HG03460 (cell line): ENCODE results near the gene GATAD2A.
A peak's percentile ranks its signal among the peaks of the same experiment; 100 is the strongest.
"Not testable (repeated sequence)": the region's sequence is repeated elsewhere in the genome, so short reads cannot be mapped to it uniquely, and the experiment has no call there.

ENCODE experiments used
- ATAC-seq: cut with Tn5 transposase; IDR thresholded peaks from one replicate; pipeline ENCODE4 v1.9.1; 2021; ENCODE audit not compliant: unreplicated experiment

The GATAD2A gene, protein sequence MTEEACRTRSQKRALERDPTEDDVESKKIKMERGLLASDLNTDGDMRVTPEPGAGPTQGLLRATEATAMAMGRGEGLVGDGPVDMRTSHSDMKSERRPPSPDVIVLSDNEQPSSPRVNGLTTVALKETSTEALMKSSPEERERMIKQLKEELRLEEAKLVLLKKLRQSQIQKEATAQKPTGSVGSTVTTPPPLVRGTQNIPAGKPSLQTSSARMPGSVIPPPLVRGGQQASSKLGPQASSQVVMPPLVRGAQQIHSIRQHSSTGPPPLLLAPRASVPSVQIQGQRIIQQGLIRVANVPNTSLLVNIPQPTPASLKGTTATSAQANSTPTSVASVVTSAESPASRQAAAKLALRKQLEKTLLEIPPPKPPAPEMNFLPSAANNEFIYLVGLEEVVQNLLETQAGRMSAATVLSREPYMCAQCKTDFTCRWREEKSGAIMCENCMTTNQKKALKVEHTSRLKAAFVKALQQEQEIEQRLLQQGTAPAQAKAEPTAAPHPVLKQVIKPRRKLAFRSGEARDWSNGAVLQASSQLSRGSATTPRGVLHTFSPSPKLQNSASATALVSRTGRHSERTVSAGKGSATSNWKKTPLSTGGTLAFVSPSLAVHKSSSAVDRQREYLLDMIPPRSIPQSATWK

DNA sequence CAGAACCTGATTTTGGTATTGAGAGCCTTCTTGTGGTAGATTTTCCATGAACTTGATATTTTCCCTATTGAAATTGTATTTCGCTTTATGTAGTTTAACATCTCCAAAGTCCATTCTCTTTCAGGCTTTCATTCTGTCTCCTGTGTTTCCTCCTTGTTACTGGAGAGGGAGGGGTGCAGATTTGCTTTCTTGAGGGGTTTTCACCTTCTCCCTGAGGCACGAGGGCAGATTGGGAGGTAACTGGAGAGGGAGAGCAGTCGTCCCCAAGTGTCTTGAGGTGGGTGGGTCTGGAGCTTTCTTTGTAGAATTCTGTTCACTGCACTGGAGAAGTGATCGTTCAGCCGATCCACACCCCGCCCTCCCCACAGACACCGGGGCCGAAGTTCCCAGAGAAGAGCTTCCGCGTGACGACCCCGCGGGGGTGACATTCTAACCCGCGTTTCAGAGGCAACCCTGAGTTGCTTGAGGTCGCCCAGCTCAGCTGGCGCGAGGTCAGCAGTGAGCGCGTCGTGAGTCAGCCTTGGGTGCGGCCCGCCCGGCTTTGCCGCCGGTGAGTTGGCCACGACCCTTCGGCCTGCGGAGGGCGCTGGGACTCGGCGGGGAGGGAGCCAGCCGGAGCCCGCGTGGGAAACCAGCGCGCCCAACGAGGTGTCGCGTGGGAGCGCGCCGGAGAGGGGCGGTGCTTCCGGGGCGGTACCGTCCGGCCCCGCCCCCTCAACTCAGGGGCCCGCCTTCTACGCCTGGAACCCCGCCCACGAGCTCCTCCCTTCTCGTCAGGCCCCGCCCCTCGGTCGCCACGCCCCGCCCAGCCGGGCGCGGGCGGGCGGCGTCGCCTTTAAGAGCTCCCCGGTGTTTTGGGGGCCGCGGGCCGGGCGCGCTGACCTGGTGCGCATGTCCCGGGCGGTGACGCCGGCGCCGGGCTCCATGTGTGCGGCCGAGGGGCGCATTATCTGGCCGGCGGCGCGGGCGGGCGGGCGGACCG is at the start of gene GATAD2A:
GATAD2A (plus strand) TSS at position 797 of the 982 bp plus-strand sequence. CDS start 59,671 bp downstream, outside the sequence.
- ATAC-seq, result peak; percentile 72

DNA sequence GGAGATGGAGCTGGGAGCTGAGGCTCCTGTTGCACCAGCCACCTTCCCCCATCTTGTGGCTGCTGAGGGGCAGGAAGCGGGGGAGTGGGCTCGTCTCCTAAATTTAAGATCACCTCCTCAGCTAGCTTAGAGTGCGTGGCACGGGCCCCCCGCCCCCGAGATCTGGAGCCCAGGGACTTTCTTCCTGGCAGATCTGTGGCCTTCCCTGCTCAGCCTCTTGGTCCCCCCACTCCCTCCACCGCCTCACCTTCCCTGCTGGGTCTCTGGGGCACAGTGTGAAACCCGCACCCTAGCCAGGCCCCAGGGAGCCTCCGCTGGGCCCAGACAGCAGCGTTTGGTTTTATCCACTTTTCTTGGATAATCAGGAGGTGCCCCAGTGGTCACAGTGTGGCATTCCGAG is 49.0 kb upstream of the GATAD2A start:
- ATAC-seq, result no peak

- no peak for ATAC-seq
Measured at GRCh38 chr19:19356901-19357566, 48.4 kb upstream of the GATAD2A start.

DNA sequence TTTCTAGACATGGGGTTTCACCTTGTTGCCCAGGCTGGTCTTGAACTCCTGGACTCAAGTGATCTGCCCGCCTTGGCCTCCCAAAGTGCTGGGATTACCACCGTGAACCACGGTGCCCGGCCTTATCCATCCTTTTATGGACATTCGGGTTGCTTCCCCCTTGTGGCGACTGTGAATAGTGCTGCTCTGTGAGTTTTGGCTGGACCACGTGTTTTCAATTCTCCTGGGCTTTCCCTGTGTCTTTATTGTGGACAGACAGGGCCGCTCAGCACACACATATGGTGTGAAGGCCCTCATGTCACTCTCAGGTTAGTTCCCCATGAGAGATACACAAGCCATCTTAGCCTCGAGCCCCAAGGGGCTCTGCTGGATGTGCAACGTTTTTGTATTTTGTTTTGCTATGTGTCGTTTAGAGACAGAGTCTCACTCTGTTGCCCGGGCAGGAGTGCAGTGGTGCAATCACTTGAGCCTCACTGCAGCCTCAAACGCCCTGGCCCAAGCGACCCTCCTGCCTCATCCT is 44.3 kb upstream of the GATAD2A start:
- ATAC-seq, result no peak

- ATAC-seq, result no peak
Measured at GRCh38 chr19:19362075-19362474, 43.4 kb upstream of the GATAD2A start.

DNA sequence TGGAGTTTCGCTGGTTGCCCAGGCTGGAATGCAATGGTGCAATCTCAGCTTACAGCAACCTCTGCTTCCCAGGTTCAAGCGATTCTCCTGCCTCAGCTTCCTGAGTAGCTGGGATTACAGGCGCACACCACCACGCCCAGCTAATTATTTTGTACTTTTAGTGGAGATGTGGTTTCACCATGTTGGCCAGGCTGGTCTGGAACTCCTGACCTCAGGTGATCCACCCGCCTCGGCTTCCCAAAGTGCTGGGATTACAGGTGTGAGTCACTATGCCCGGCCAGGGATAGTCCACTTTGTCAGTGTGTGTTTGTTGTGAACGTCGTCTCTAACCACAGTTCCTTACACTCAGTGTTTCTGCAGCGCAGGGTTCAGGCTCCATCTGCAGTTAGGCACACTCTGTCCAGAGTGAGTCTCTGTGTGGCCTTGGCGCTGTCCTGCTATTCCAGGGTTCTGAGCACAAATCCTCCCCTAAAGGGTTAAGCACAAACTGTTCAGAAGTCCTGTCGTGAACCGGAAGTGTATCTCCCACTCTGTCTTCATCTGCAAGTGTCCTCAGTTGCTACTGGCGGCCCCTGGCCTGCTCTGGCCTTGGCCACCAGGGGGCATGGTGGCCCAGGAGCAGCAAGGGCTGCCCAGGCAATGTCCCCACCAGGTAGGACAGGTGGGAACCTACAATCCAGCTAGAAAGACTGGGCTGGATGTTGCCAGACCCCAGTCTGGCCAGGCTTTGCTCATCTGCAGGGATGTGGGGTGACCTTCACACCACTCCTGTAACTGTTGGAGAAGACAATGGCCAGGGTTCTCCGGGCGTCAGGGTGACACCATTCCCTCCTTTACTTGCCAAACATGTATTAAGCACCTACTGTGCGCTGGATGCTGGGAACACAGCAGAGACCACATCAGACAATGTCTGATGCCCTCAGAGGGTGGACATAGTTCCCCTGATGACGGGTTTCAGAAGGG is 38.8 kb upstream of the GATAD2A start:
- peak; percentile 55 for ATAC-seq

GRCh38 chr19:19368087-19368486 is 37.4 kb upstream of the GATAD2A start:
- ATAC-seq, result no peak

DNA sequence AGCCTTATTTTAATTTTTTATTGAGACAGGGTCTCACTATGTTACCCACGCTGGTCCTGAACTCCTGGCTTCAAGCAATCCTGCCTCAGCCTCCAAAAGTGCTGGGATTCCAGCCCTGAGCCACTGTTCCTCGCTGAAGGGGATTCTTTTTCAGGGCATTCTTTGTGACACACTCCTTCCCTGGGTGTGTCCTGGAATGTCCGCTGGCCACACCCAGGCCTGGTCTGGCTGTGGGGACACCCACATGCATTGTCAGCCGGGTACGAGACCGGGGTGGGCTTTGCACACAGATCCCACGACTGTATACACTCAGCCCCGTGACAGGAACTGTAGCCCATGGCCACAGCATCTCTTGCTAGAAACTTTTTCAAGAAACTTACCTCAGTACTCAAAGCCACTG is 34.4 kb upstream of the GATAD2A start:
- no peak for ATAC-seq

DNA sequence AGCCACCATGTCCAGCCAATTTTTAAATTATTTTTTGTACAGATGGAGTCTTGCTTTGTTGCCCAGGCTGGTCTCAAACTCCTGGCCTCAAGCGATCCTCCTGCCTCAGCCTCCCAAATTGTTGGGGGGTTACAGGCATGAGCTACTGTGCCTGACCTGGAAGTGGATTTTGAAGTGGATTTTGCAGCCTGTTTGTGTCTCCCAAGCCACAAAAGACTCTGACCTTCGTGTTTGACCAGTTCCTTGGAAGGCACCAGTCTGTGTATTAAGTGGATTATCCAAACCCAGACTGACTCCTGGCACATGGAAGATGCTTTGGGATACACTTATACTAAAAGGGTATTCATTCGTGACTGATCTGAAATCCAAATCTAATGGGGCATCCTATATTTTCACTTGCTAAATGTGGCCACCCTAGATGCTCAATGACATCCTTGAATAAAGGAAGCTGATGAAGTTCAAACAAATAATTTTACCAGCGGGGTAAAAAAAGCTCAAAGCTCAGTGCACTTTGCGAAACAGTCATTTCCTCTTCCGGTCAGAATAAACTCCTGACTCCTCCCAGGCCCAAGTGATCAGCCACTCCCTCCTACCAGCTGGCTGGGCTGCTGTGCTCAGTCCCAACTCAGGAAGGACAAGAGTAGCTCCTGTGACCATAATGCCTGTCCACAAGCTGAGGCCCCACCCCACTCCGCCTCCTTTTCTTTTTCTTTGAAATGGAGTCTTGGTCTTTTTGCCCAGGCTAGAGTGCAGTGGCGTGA is 32.6 kb upstream of the GATAD2A start:
- peak; percentile 84 for ATAC-seq

DNA sequence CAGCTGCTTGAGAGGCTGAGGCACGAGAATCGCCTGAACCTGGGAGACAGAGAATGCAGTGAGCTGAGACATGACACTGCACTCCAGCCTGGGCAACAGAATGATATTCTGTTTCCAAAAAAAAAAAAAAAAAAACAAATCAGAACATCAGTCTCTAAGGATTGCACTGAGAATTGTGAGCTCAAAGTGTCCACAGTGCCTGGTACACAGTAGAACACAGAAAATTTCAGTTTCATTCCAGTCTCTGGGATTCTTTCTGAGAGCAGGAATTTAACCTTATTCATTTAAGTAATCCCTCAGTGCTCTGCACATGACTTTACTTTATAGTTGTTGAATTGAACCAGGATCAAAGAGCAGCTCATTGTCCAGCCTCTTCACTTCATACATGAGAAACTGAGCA is 25.9 kb upstream of the GATAD2A start:
- ATAC-seq, result no peak

GRCh38 chr19:19380316-19380715 is 25.2 kb upstream of the GATAD2A start:
- not testable (repeated sequence) for ATAC-seq

DNA sequence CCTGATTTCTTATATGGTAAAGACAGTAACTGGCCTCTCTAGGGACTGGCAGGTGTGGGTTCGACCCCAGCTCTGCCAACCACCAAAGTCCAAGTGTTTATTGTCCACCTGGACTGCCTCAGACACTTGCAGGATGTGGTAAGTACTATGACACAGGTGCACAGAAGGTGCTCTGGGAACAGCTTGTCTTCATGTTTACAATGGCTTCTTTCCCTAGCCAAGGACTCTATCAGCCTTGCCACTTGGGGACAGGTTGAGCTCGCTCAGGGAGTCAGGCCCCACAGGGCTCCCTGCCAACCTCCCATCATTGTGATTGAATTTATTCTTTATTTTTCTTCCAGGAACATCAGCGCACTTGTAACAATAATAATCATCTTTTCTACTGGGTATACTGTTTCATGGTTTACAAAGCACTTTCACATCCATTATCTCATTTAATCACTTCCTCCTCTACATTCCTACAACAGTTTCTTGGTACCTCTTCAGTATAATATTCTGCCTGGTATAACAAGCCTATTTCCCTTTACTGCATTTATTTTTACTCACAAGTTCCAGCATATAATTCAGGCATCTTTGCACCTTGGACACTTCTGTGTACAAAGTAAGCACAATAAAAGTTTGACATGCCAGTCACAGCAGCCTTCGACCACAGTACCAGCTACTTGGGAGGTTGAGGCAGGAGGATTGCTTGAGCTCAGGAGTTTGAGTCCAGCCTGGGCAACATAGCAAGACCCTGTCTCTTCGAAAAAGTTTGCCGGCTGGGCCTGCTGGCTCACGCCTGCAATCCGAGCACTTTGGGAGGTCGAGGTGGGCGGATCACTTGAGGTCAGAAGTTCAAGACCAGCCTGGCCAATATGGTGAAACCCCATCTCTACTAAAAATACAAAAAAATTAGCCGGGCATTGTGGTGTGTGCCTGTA is 24.2 kb upstream of the GATAD2A start:
- no peak for ATAC-seq

GRCh38 chr19:19382118-19382517 is 23.4 kb upstream of the GATAD2A start:
- ATAC-seq, result no peak

- no peak for ATAC-seq
Measured at GRCh38 chr19:19384486-19384885, 21.0 kb upstream of the GATAD2A start.

GRCh38 chr19:19385131-19385895 is 20.2 kb upstream of the GATAD2A start:
- peak; percentile 91 for ATAC-seq

DNA sequence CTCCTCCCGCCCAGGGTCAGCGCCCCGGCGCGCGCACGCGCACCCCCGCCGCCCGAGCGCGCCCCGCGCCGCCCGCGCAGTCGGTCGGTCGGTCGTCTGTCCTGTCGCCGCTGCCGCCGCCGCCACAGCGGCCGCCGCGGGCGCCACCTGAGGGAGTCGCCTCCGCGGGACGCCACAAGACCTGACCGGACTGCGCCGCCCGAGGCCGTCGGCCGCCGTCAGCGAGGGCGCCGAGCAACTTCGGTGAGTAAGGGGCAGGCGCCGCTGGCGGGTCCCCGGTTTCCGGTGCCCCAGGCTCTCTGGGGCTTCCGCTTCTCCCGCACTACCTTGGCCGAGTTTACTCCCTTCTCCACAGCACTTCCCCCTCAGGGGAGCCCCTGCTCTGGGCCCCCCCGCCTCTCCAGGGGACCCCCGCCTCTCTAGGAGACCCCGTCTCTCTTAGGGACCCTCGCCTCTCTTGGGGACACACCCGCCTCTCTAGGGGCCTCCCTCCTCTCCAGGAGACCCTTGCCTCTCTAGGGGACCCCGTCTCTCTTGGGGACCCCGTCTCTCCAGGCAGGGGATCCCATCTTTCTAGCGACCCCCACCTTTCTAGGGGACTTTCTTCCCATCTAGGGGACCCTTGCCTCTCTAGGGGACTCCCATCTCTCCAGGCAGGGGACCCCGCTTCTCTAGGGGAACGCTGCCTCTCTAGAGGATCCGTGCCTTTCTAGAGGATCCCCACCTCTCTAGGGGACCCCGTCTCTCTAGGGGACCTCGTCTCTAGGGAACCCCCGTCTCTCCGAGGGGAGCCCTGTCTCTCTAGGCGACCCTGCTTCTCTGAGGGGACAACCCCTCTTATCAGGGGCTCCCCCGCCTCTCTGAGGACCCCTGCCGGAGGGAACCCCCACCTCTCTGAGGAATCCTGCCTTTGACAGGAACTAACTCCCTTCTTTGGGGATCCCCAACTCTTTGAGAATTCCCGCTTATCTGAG is 19.3 kb upstream of the GATAD2A start:
- ATAC-seq, result no peak
